GM21619 (cell line): ENCODE results near the gene SERPINE2.

Experiments
- ATAC-seq: cut with Tn5 transposase; IDR thresholded peaks from one replicate; pipeline ENCODE4 v1.9.1; 2021; ENCODE audit not compliant: unreplicated experiment

The SERPINE2 gene

DNA sequence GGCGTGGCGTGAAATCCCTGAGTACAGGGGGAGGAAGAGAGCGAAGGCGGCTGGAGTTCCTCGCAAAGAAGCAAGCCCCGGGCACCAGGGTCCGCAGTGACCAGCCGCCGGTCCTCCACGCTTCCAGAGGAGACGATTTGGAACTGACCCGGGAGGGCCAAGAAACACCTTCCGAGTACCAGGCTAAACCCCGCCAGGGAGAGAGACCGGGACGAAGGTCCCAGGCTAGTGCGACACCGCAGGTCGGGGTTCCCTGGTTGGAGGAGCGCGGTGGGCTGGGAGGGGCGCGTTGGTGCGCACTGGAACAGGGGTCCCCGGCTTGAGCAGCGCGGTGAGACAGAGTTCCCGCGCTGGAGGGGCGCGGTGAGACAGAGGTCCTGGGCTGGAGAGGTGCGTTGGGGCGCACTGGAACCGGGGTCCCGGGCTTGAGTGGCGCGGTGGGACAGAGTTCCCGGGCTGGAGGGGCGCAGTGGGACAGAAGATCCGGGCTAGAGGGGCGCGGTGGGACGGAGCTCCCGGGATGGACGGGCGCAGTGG lies 94.9 kb downstream of the SERPINE2 start:
- peak; percentile 15 for ATAC-seq

DNA sequence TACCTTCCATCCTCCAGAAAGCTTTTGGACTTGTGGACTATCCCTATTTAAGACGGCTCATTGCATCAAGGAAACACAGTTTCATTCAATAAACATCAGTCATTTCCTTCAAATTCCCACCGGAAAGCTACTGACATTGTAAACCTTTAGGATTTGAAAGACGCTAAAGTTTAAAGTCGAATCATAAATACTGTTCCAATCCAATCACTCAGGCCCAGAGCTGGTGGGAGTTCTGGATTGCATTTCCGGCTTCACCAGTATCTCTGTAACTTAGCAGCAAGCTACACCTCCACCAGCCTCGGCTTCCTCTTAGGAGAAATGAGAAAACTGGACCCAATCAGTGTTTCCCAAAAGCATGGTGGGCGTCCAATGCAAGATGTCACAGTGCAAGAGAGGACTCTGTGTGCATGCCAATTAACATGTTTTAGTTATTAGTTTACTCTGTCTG lies 95.5 kb downstream of the SERPINE2 start:
- no peak for ATAC-seq

DNA sequence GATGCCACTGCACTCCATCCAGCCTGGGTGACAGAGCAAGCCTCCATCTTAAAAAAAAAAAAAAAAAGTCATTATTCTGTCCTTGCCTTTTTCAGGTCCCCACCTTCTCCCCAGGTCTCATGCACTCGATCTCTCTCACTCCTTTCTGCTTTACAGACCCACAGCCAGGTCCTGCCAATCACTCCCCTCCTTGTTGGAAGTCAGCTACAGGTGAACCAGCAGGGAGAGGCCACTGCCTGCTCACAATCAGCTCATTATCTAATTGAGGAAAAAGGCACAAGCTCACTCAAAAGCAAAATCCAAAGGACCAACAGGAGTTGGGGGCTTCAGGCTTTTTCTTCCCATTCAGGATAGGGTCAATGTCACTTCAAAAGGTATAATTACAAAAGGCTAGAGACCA lies 96.0 kb downstream of the SERPINE2 start:
- no peak for ATAC-seq

DNA sequence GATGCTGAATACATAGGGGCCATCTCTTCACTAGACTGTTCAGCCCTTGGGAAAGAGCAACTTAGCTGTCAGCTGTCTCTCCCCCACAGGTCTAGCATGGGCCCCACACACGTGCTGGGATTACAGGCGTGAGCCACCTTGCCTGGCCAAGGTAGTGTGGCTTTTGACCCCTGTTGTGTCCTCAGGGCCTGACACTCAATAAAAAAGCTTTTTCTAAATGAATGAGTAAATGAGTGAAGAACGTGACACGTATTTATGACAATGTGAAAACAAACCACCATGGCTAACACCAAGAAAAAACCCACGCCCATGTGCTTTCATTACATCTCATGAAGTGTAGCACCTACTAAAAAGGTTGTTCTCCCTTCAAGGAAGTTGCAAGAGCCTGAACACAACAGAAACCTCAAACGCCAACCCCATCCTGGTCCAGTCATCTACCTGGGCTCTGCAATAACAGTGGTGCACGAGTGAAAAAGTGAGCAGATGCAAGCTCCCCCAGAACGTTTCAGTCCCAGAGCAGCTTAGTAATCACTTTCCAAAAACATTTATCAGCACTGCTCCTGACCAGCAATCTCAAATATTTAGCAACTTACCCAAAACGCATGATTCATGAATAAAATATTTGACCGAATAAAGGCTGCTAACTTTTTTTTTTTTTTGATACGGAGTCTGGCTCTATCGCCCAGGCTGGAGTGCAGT lies 97.4 kb downstream of the SERPINE2 start:
- ATAC-seq, result peak; percentile 56

DNA sequence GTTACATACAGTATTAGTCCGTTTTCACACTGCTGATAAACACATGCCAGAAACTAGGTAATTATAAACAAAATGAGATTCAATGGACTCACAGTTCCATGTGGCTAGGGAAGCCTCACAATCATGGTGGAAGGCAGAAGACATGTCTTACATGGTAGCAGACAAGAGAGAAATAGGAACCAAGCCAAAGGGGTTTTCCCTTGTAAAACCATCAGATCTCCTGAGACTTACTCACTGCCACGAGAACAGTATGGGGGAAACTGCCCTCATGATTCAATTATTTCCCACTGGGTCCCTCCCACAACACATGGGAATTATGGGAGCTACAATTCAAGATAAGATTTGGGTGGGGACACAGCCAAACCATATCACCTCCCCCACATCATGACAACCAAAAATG lies 99.6 kb downstream of the SERPINE2 start:
- peak; percentile 32 for ATAC-seq

DNA sequence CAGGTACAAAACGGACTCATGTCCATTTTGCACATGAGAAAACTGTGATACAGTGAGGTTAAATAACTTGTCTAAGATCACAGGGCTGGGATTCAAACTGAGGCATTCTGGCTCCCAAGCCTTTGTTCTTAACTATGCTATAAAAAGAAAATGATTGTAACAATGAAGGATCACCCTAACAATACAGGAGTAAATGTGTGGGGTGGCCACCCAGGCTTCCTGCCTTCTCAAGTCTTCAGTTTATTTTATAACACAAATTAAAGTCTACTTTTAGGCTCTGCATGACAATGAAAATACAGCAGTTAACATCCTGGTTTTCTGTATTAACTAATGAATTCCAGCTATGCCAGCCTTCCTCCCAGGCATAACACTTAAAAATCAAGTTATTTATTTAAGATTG lies 101.6 kb downstream of the SERPINE2 start:
- no peak for ATAC-seq

DNA sequence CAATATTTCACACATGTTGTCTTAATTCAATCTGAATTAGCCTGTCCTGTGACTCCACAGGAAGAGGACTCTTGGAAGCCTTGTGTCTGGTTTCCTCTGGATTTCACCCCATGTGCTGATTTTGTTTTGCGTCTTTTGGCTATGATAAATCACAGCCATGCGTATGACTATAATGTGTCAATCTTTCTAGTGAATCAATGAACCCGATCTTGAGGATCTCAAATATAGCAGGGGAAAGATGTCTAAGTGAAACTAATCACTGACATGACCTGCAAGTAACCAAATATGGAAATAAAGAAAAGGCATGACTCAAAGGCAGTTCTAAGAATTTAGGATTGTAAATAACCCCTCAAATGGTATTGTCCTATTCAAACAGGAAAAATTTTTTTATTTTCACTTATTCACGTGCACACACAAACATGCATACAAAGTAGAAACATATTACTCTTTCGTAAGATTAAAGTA lies 102.2 kb downstream of the SERPINE2 start:
- ATAC-seq, result no peak

DNA sequence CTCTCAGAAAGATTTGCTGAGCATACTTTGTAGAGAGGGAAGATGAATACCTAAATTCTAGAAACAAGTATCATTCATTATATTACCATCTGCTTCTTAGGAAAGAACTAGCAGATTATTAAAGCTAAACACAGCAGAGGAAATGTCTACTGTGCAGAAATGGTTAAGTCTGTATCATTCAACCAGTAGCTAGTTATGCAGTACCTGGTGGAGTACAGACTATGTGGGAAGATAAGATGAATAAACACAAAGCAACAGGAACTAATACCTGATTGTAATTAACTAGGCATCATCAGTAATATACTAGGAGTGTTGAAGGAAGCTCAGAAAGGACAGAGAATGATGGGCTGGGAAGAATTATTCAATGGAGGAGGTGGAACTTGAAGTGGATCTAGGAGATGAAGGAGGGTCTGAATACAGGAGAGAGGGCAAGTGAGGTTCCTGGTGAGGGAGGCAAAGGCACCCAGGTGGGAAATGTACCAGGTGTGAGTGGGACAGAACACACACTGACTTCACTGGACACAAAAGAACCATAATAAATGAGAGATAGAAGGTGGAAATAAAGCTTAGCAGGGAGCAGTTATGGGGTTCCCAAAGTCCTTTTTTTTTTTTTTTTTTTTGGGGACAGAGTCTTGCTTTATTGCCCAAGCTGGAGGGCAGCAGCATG lies 103.5 kb downstream of the SERPINE2 start:
- no peak for ATAC-seq

DNA sequence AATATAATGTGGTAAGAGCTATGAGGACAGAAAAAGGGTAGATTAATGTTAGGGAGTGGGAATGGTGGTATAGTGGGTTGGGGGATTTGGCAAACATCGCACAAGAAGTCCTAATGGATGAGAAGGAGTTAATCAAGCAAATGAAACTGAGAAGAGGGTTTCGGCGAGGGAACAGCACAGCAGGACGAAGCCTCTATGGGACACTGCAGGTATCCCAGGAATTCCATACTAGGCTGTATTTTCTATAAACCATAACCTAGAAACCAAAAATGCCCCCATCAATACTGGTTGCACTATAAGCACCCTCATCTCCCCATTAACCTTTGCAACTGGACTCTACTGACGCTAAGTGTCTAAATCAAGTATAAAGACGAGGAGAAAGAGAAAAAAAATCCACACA lies 104.2 kb downstream of the SERPINE2 start:
- ATAC-seq, result no peak

DNA sequence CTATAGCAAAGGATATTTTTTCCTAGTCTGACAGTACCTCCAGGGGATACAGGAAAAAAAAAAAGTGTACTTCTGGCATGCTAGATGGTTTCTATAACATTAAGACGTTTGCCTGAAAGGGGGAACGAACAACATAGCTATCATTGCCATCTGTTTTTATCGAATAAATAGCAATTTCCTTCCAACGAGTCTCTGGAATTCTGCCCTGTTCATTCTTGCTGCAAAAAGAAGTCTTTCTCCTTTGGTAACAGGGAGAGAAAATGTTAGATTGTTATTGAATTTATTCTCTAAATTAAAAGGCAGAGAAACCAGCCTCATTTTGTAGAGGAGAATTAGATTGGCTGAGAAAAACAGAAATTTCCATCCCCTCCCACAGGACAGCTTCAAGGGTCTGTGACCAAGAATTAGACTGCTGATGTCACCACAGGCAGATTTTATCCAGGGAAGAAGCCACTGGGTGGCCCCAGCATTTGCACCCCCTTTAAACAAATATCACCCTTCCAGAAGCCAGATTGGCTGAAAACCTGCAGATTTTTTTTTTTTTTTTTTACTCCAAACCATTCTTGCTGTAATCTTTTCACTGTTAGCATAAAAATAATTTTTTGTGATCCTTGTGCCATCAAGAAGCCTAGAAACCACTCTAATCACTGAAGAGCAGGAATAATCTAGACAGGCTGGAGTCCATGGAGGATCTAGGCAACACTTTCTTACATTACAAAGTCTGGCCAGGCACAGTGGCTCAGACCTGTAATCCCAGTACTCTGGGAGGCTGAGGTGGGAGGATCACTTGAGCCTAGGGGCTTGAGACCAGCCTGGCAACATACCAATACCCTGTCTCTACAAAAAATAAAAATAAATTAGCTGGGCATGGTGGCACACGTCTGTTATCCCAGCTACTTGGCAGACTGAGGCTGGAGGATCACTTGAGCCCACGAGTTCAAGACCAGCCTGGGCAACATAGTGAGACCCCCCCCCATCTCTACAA lies 106.0 kb downstream of the SERPINE2 start:
- ATAC-seq, result no peak

DNA sequence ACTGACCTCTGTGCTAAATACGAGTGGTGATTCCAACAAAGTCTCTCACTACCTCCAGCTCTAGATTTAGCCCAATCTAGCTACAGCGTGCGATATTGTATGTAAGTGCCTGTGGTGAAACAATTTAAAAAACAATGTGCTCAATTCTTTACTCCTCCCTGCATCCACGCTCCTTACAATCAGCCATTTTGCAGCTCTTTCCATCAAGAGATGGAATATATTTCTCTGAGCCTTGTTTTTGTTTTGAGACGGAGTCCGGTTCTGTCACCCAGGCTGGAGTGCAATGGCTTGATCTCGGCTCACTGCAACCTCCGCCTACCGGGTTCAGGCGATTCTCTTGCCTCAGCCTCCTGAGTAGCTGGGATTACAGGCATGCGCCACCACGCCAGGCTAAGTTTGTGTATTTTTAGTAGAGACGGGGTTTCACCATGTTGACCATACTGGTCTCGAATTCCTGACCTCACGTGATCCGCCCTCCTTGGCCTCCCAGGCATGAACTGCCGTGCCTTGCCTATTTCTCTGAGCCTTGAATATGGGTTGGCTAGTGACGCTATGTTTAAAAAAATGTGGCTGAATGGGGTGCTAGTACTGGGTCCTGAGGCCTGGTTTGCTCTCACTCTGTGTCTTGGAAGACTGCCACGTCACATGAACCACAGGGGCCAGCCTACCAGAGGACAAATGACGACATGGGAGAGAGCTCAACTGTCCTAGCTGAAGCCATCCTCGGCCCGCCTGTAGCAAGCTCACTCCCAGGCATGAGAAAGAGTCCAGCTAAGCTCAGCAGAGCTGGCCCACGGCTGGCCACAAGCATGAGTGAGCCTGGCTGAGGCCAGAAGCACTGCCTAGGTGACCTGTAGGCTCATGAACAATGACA lies 108.7 kb downstream of the SERPINE2 start:
- ATAC-seq, result no peak

DNA sequence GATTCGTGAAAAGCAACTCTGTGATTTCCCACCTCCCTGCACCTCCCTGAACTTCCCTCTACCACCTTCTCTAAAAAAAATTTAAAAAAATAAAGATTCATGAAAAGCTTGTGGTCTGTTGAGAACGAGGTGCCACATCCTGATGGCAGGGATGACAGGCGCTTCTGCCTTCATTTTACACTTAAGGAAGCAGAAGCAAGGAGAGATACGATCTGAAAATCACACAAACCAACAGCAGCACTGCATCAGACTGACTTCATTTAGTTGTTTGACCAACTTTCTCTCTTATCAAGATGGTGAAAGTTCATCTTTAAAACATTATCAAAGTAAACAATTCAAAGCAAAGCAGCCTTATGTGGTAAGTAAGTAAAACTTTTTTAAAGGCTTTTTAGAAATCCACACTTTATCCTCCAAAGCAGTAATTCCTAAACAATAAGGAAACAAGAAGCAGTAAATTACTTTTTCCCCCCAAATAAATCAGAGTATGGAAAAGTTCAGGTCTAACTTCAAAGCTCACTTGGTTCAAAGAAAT lies 109.4 kb downstream of the SERPINE2 start:
- no peak for ATAC-seq

DNA sequence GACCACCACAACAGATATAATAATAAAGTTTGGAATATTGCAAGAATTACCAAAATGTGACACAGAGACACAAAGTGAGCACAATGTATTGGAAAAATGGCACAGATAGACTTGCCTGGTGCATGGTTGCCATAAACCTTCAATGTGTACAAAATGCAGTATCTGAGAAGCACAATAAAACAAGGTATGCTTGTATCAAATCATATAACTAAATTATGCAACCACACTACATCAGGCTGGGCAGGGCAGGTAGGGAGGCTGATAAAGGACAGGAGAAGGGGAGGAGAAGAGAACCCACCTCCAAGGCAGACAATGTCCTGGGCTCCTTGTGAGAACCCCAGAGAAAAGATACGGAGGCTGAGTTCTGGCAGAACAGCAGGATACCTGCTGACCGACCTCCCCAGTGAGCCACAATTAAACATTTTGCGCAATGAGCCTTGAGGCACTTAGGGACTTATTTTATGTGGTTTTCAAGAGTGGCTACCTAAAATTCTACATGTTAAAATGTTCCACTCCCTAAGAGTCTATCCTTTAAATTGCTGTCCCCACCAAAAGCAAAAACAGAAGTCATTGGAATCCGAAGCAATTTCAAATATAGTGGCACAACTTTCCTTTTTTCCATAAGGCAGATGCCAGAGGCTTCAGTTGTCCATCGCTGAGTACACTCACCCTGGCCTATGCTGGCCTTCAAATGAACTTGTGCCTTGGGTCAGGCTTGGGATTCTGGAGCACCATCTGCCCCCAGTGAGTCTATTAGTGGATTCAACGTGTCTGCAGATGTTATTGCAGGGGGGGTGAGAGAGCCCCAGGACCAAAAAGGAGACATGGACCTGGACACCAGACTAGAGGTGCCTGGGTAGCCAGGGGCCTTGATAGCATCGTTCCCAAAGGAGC lies 110.7 kb downstream of the SERPINE2 start:
- ATAC-seq, result no peak

DNA sequence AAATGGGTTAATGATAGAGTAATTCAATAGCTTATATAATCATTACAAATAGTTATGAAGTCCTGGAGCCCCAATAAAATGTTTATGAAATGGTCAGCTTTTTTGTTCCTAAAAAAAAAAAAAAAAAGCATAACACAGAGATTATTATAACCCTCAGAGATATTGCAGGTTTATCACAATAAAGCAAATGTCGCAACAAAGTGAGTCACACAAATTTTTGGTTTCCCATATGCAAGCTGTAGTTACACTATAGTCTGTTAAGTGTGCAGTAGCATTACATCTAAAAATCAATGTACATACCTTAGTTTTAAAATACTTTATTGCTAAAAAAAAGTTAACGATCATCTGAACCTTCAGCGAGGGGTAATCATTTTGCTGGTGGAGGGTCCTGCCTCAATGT lies 114.0 kb downstream of the SERPINE2 start:
- ATAC-seq, result no peak
